Measurements from ENCODE around the gene GAMT. TPM values are rescaled to one million over a fixed set of nuclear protein-coding genes. Genes with fewer than 3 reads are reported as not detected.

GAMT gene
- total and polyA plus RNA-seq, 2 of the 13 experiments (the other 11 are each of a cell fraction or from before 2014, with no cell fraction given): 115 to 124 TPM

- TF ChIP-seq ZBTB10 (CRISPR knock-in tag; IDR thresholded peaks at IDR 0.05; ENCODE audit: borderline replicate concordance): peak; percentile 86; the same call in 1 of the 2 replicates
- TF ChIP-seq ZFX (CRISPR knock-in tag; IDR thresholded peaks at IDR 0.05; ENCODE audit: low read depth): peak; percentile 91
- TF ChIP-seq ZNF281 (CRISPR knock-in tag; IDR thresholded peaks at IDR 0.05; ENCODE audit: borderline replicate concordance): peak; percentile 42; the same call in 1 of the 2 replicates
- peak; percentile 69 for TF ChIP-seq FOSL2 (CRISPR knock-in tag; IDR thresholded peaks at IDR 0.05)
- peak; percentile 62; the same call in 1 of the 2 replicates for TF ChIP-seq FOXK2 (IDR thresholded peaks at IDR 0.05)
- no peak for TF ChIP-seq ZNF260 (CRISPR knock-in tag; IDR thresholded peaks at IDR 0.05; ENCODE audit: borderline replicate concordance, low read depth)
- peak; percentile 85 for TF ChIP-seq ZFY (CRISPR knock-in tag; IDR thresholded peaks at IDR 0.05)
- no peak for TF ChIP-seq NFE2L1 (CRISPR knock-in tag; IDR thresholded peaks at IDR 0.05; ENCODE audit: borderline replicate concordance)
- 0 out of 2 replicates have a peak, but pooled peaks have one; percentile 18 for TF ChIP-seq NR2F2 (IDR thresholded peaks at IDR 0.05; ENCODE audit: borderline replicate concordance, low read depth)
- TF ChIP-seq ATF4 (CRISPR knock-in tag; IDR thresholded peaks at IDR 0.05): peak in 1 of 2 experiments; percentile 54; a peak in 1 of 4 replicates
- peak; percentile 26; the same call in 1 of the 2 replicates for TF ChIP-seq ZNF225 (CRISPR knock-in tag; IDR thresholded peaks at IDR 0.05)
- no peak; the same call in 1 of the 2 replicates for TF ChIP-seq ZNF274 (CRISPR knock-in tag; IDR thresholded peaks at IDR 0.05)
- TF ChIP-seq DDIT3 (CRISPR knock-in tag; IDR thresholded peaks at IDR 0.05): no peak; the same call in 1 of the 2 replicates
- TF ChIP-seq NFYB (CRISPR knock-in tag; IDR thresholded peaks at IDR 0.05): no peak
Measured at GRCh38 chr19:1373534-1374249, 27.6 kb downstream of the GAMT start (continued).

Measured in HepG2 (cell line).